Trophoblast cell (in vitro differentiated cells and primary cell): ENCODE measurements around the gene PPEF1.

Experiments used
- DNase-seq, 2 donors: peaks; one replicate each; pipeline ENCODE4 v3.0.0-alpha.2; 2016
- H2AFZ ChIP-seq: 2 replicates; pipeline ENCODE4 v1.6.1; 2013; ENCODE audit warnings: low read length, moderate library complexity, mild to moderate bottlenecking; ENCODE audit not compliant: insufficient read depth, poor library complexity
- H2AK5ac ChIP-seq: 2 replicates; pipeline ENCODE4 v1.6.1; 2013; ENCODE audit warnings: mild to moderate bottlenecking, low read length
- H2BK120ac ChIP-seq: 2 replicates; pipeline ENCODE4 v1.6.1; 2013; ENCODE audit warnings: low read length, mild to moderate bottlenecking, moderate library complexity; ENCODE audit not compliant: insufficient read depth, poor library complexity
- H2BK12ac ChIP-seq: 2 replicates; pipeline ENCODE4 v1.6.1; 2013; ENCODE audit warnings: mild to moderate bottlenecking, low read length, moderate library complexity
- H2BK5ac ChIP-seq: 2 replicates; pipeline ENCODE4 v1.6.1; 2013; ENCODE audit warnings: low read length, low read depth, moderate library complexity, mild to moderate bottlenecking; ENCODE audit not compliant: poor library complexity
- H3K14ac ChIP-seq: 2 replicates; pipeline ENCODE4 v1.6.1; 2013; ENCODE audit warnings: mild to moderate bottlenecking, low read length
- H3K18ac ChIP-seq: 2 replicates; pipeline ENCODE4 v1.6.1; 2013; ENCODE audit warnings: mild to moderate bottlenecking, low read length
- H3K23ac ChIP-seq: 2 replicates; pipeline ENCODE4 v1.6.1; 2013; ENCODE audit warnings: low read length
- H3K27ac ChIP-seq: 2 replicates; pipeline ENCODE4 v1.5.1; 2013; ENCODE audit warnings: low read depth, mild to moderate bottlenecking, inconsistent platforms, low read length, moderate library complexity
- H3K27me3 ChIP-seq: 2 replicates; pipeline ENCODE4 v1.6.1; 2013; ENCODE audit warnings: inconsistent platforms, mild to moderate bottlenecking, low read length, moderate library complexity; ENCODE audit not compliant: insufficient read depth
- H3K36me3 ChIP-seq, 2 experiments: 1 replicate in 1 of 2; 2 replicates in 1 of 2; pipeline ENCODE4 v1.6.1; 2013; ENCODE audit warnings: low read length in 2 of 2, mild to moderate bottlenecking in 2 of 2, moderate library complexity in 1 of 2; ENCODE audit not compliant: insufficient read depth in 2 of 2, control insufficient read depth in 1 of 2
- H3K4ac ChIP-seq: 2 replicates; pipeline ENCODE4 v1.6.1; 2013; ENCODE audit warnings: low read depth, mild to moderate bottlenecking, low read length, moderate library complexity
- H3K4me1 ChIP-seq, 2 experiments: 1 replicate in 1 of 2; 2 replicates in 1 of 2; pipeline ENCODE4 v1.6.1; 2013; ENCODE audit warnings: low read length in 2 of 2, mild to moderate bottlenecking in 2 of 2, moderate library complexity in 1 of 2; ENCODE audit not compliant: insufficient read depth in 2 of 2, control insufficient read depth in 1 of 2
- H3K4me2 ChIP-seq: 2 replicates; pipeline ENCODE4 v1.6.1; 2013; ENCODE audit warnings: inconsistent platforms, mild to moderate bottlenecking, low read length, moderate library complexity
- H3K4me3 ChIP-seq: 2 replicates; pipeline ENCODE4 v1.5.1; 2013; ENCODE audit warnings: mild to moderate bottlenecking, low read depth, low read length, inconsistent platforms
- H3K79me1 ChIP-seq: one replicate; pipeline ENCODE4 v1.6.1; 2013; ENCODE audit warnings: low read length
- H3K79me2 ChIP-seq: 2 replicates; pipeline ENCODE4 v1.6.1; 2013; ENCODE audit warnings: low read length, mild to moderate bottlenecking; ENCODE audit not compliant: control insufficient read depth, insufficient read depth, poor library complexity
- H3K9ac ChIP-seq: 2 replicates; pipeline ENCODE4 v1.6.1; 2013; ENCODE audit warnings: mild to moderate bottlenecking, low read length
- H3K9me3 ChIP-seq: 2 replicates; pipeline ENCODE4 v1.6.1; 2013; ENCODE audit warnings: low read depth, mild to moderate bottlenecking, control low read depth, inconsistent platforms, low read length; ENCODE audit not compliant: insufficient read depth
- H4K12ac ChIP-seq: 2 replicates; pipeline ENCODE4 v1.6.1; 2013; ENCODE audit warnings: low read depth, mild to moderate bottlenecking, low read length, moderate library complexity
- H4K8ac ChIP-seq: 2 replicates; pipeline ENCODE4 v1.6.1; 2013; ENCODE audit warnings: low read depth, mild to moderate bottlenecking, low read length, moderate library complexity
- H4K91ac ChIP-seq: one replicate; pipeline ENCODE4 v1.6.1; 2013; ENCODE audit warnings: low read depth, mild to moderate bottlenecking, low read length, moderate library complexity
- WGBS: extraction: QIAGEN DNeasy Blood & Tissue Kit; methylation state at CpG from one replicate; pipeline ENCODE4 v1.1.7; 2013; ENCODE audit warnings: missing lambda C conversion rate; ENCODE audit not compliant: insufficient read length, insufficient coverage; ENCODE audit errors: extremely low coverage; 5-methylcytosine and 5-hydroxymethylcytosine counted together

The PPEF1 gene

DNA sequence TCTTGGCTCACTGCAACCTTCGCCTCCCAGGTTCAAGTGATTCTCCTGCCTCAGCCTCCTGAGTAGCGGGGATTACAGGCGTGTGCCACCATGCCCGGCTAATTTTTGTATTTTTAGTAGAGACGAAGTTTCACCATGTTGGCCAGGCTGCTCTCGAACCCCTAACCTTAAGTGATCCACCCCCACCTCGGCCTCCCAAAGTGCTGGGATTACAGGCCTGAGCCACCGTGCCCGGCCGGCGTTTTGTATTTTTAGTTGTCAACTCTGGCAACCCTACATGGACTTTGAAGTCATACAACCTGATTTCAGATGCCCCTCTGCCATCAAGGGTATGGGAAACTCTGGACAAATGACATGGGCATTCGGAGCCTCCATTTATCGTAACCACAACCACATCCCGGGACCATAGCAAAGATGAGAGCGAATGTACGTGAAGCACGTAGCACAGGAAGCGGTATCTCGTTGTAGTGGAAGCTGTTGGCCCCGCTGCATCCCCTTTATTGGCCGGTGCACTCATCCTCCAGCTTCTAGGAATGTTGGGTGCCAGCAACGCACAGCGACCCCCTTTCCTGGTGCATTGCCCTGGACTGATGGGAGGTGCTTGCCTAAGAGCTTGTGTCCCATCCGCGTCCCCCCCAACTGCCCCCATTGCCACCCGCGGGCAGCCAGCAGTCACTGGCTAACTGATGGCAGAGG, 167.3 kb downstream of the PPEF1 start:
- Histone ChIP-seq H3K79me1 (no peaks in the 10 kb centered on the region), H3K4me3 (no peak overlapping the region), H3K27me3 (no peaks in the 10 kb centered on the region), H3K23ac (no peak overlapping the region), H3K9me3 (no peaks in the 10 kb centered on the region), H2BK5ac (no peak overlapping the region), H3K18ac (no peak overlapping the region), H2BK120ac (no peak overlapping the region), H4K91ac (no peak overlapping the region), H4K8ac (no peak overlapping the region), H3K4ac (no peak overlapping the region), H3K4me1 (peaks cover 7 to 11% of the 10 kb centered on the region in 2 experiments), H2BK12ac (no peak overlapping the region), H2AK5ac (no peak overlapping the region), H3K9ac (no peak overlapping the region), H3K79me2 (no peaks in the 10 kb centered on the region), H3K36me3 (no peaks in the 10 kb centered on the region), H3K4me2 (no peak overlapping the region), H3K27ac (no peak overlapping the region), H2AFZ (no peak overlapping the region), H3K14ac (no peak overlapping the region), H4K12ac (no peak overlapping the region)
- DNase-seq, result no peak
- WGBS, result no CpG with 5 or more reads among the region's 27 CpGs

DNA sequence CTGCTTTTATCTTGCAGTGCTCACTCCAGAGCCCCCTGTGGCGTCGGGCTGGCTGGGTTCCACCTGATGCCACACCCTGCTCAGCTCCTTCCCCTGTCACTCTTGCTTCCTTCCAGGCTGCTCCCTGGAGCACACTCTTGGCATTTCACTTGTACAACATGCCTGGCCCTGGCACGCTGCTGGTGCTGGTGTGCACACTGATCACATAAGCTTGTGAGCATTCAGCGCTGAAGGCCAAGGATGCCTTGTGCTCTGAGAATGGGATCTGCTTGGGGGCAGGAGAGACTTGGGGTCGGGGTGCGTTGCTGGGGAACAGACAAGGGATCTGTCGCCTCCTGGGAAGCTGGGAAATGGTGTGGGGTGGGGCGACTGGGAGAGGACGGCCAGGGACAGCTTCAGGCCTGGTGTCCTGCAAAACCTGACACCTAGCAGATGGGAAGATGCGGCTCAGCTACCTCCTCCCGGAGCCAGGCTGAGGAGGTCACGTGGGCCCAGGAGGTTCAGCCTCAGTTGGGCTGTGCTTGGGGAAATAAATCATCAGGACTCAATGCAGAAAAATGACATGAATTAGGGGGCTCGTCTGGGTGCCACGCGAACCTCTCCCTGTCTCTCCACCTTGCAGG, 167.9 kb downstream of the PPEF1 start:
- Histone ChIP-seq H3K23ac (no peak overlapping the region), H2BK5ac (no peak overlapping the region), H3K4ac (no peak overlapping the region), H2AK5ac (no peak overlapping the region), H3K4me1 (peaks cover 7 to 11% of the 10 kb centered on the region in 2 experiments), H2BK120ac (no peak overlapping the region), H2BK12ac (no peak overlapping the region), H3K27me3 (no peaks in the 10 kb centered on the region), H3K27ac (no peak overlapping the region), H4K8ac (no peak overlapping the region), H4K12ac (no peak overlapping the region), H3K36me3 (no peaks in the 10 kb centered on the region), H3K9ac (no peak overlapping the region), H2AFZ (no peak overlapping the region), H3K4me2 (no peak overlapping the region), H4K91ac (no peak overlapping the region), H3K4me3 (no peak overlapping the region), H3K79me2 (no peaks in the 10 kb centered on the region), H3K18ac (no peak overlapping the region), H3K9me3 (no peaks in the 10 kb centered on the region), H3K79me1 (no peaks in the 10 kb centered on the region), H3K14ac (no peak overlapping the region)
- no peak for DNase-seq
- WGBS, result no CpG with 5 or more reads among the region's 15 CpGs

DNA sequence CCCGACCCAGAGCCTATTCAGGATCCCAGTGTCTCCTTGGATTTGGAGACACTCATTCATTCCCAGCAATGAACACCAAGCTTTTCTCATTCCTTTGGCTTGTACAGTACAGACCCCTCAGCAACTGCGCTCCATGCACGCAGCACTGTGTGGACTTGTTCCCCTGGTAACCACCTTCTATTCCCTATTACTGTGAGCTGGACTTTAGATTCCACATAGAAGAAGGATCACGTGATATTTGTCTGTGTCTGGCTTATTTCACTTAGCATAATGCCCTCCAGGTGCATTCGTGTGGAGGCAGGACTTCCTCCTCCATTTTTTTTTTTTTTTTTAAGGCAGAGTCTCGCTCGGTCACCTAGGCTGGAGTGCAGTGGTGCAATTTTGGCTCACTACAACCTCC, 170.0 kb downstream of the PPEF1 start:
- H3K4ac ChIP-seq, result no peak overlapping the region
- no peaks in the 10 kb centered on the region for H3K79me2 ChIP-seq
- H3K4me1 ChIP-seq, result peaks cover 7 to 11% of the 10 kb centered on the region in 2 experiments
- H4K12ac ChIP-seq, result no peak overlapping the region
- H3K27me3 ChIP-seq, result no peaks in the 10 kb centered on the region
- H3K14ac ChIP-seq, result no peak overlapping the region
- H4K91ac ChIP-seq, result peak overlapping the region; percentile 13
- DNase-seq, result peak in 1 of 2 donors; percentile 19
- no CpG with 5 or more reads among the region's 7 CpGs for WGBS
- peaks cover 2% of the 10 kb centered on the region for H3K79me1 ChIP-seq
- no peak overlapping the region for H2BK12ac ChIP-seq
- H3K9ac ChIP-seq, result no peak overlapping the region
- H3K23ac ChIP-seq, result no peak overlapping the region
- H3K4me2 ChIP-seq, result peak overlapping the region; percentile 10
- H2BK5ac ChIP-seq, result no peak overlapping the region
- H2BK120ac ChIP-seq, result no peak overlapping the region
- H3K36me3 ChIP-seq, result no peaks in the 10 kb centered on the region
- no peak overlapping the region for H2AK5ac ChIP-seq
- no peak overlapping the region for H3K4me3 ChIP-seq
- H3K18ac ChIP-seq, result no peak overlapping the region
- H2AFZ ChIP-seq, result no peak overlapping the region
- H3K27ac ChIP-seq, result peak overlapping the region; percentile 27
- H4K8ac ChIP-seq, result no peak overlapping the region
- H3K9me3 ChIP-seq, result no peaks in the 10 kb centered on the region
